IPS-15b (cell line): ENCODE measurements around the gene NNAT.
A peak's percentile ranks its signal among the peaks of the same experiment; 100 is the strongest.

ENCODE experiments used
- H3K27me3 ChIP-seq: one replicate; pipeline ENCODE4 v1.6.1; 2013; ENCODE audit warnings: low read length; ENCODE audit not compliant: control insufficient read depth, insufficient read depth
- H3K36me3 ChIP-seq: one replicate; pipeline ENCODE4 v1.6.1; 2013; ENCODE audit warnings: low read length; ENCODE audit not compliant: control insufficient read depth, insufficient read depth
- H3K4me1 ChIP-seq: one replicate; pipeline ENCODE4 v1.6.1; 2013; ENCODE audit warnings: mild to moderate bottlenecking, low read length; ENCODE audit not compliant: control insufficient read depth, insufficient read depth
- H3K4me3 ChIP-seq: one replicate; pipeline ENCODE4 v1.5.1; 2013; ENCODE audit warnings: low read depth, low read length
- H3K9ac ChIP-seq: one replicate; pipeline ENCODE4 v1.6.1; 2013; ENCODE audit warnings: low read depth, mild to moderate bottlenecking, low read length
- H3K9me3 ChIP-seq: one replicate; pipeline ENCODE4 v1.6.1; 2013; ENCODE audit warnings: mild to moderate bottlenecking, low read length; ENCODE audit not compliant: control insufficient read depth, insufficient read depth

The NNAT gene

GRCh38 chr20:37519508-37520418 lies 1.3 kb upstream of the NNAT start:
- H3K9ac ChIP-seq, result no peak overlapping the region
- H3K9me3 ChIP-seq, result no peaks in the 10 kb centered on the region
- peaks cover 26% of the 10 kb centered on the region for H3K4me1 ChIP-seq
- peak overlapping the region; percentile 58 for H3K4me3 ChIP-seq
- peaks cover 19% of the 10 kb centered on the region for H3K27me3 ChIP-seq
- H3K36me3 ChIP-seq, result peaks cover 10% of the 10 kb centered on the region

- peaks cover 9% of the 10 kb centered on the region for H3K36me3 ChIP-seq
- no peaks in the 10 kb centered on the region for H3K9me3 ChIP-seq
- H3K9ac ChIP-seq, result no peak overlapping the region
- H3K4me3 ChIP-seq, result peak overlapping the region; percentile 58
- H3K4me1 ChIP-seq, result peaks cover 32% of the 10 kb centered on the region
- H3K27me3 ChIP-seq, result peaks cover 19% of the 10 kb centered on the region
Observed at GRCh38 chr20:37520419-37520955, 563 bp upstream of the NNAT start.

- H3K36me3 ChIP-seq, result peaks cover 8% of the 10 kb centered on the region
- H3K9me3 ChIP-seq, result no peaks in the 10 kb centered on the region
- H3K4me3 ChIP-seq, result peak overlapping the region; percentile 19
- H3K27me3 ChIP-seq, result peaks cover 19% of the 10 kb centered on the region
- peaks cover 30% of the 10 kb centered on the region for H3K4me1 ChIP-seq
- H3K9ac ChIP-seq, result no peak overlapping the region
Observed at GRCh38 chr20:37522260-37523011, 1.4 kb downstream of the NNAT start.

- no peak overlapping the region for H3K9ac ChIP-seq
- peaks cover 19% of the 10 kb centered on the region for H3K27me3 ChIP-seq
- peaks cover 7% of the 10 kb centered on the region for H3K36me3 ChIP-seq
- H3K4me1 ChIP-seq, result peaks cover 26% of the 10 kb centered on the region
- H3K9me3 ChIP-seq, result no peaks in the 10 kb centered on the region
- H3K4me3 ChIP-seq, result no peak overlapping the region
Observed at GRCh38 chr20:37523012-37523391, 2.0 kb downstream of the NNAT start.

- H3K27me3 ChIP-seq, result peaks cover 19% of the 10 kb centered on the region
- H3K9me3 ChIP-seq, result no peaks in the 10 kb centered on the region
- no peak overlapping the region for H3K4me3 ChIP-seq
- H3K36me3 ChIP-seq, result peaks cover 2% of the 10 kb centered on the region
- peaks cover 23% of the 10 kb centered on the region for H3K4me1 ChIP-seq
- H3K9ac ChIP-seq, result no peak overlapping the region
Observed at GRCh38 chr20:37523911-37524700, 3.1 kb downstream of the NNAT start.

GRCh38 chr20:37524859-37525708 lies 4.0 kb downstream of the NNAT start:
- H3K9ac ChIP-seq, result no peak overlapping the region
- H3K36me3 ChIP-seq, result peaks cover 2% of the 10 kb centered on the region
- no peaks in the 10 kb centered on the region for H3K9me3 ChIP-seq
- H3K4me1 ChIP-seq, result peaks cover 23% of the 10 kb centered on the region
- H3K27me3 ChIP-seq, result peaks cover 19% of the 10 kb centered on the region
- H3K4me3 ChIP-seq, result no peak overlapping the region

- Histone ChIP-seq H3K9me3 (no peaks in the 10 kb centered on the region), H3K27me3 (peaks cover 15% of the 10 kb centered on the region), H3K9ac (no peak overlapping the region), H3K4me3 (peak overlapping the region; percentile 15), H3K36me3 (peaks cover 2% of the 10 kb centered on the region), H3K4me1 (peaks cover 19% of the 10 kb centered on the region)
Observed at GRCh38 chr20:37525810-37526209, 4.8 kb downstream of the NNAT start.

GRCh38 chr20:37526238-37526838 lies 5.3 kb downstream of the NNAT start:
- Histone ChIP-seq H3K9me3 (no peaks in the 10 kb centered on the region), H3K27me3 (peaks cover 15% of the 10 kb centered on the region), H3K4me3 (peak overlapping the region; percentile 91), H3K9ac (peak overlapping the region; percentile 70), H3K36me3 (peaks cover 2% of the 10 kb centered on the region), H3K4me1 (peaks cover 19% of the 10 kb centered on the region)

GRCh38 chr20:37526839-37527637 lies 6.0 kb downstream of the NNAT start:
- peak overlapping the region; percentile 99 for H3K9ac ChIP-seq
- H3K27me3 ChIP-seq, result peaks cover 15% of the 10 kb centered on the region
- no peaks in the 10 kb centered on the region for H3K9me3 ChIP-seq
- H3K36me3 ChIP-seq, result peaks cover 2% of the 10 kb centered on the region
- H3K4me3 ChIP-seq, result peak overlapping the region; percentile 91
- H3K4me1 ChIP-seq, result peaks cover 18% of the 10 kb centered on the region
